Activated CD8-positive, alpha-beta memory T cell treated with anti-CD3 and anti-CD28 coated beads, Interleukin-2, amount 50 U/mL, for 24 hours (primary cell): ENCODE data around the gene CYFIP1.

Experiments
- DNase-seq: peaks from one replicate; pipeline ENCODE4 v3.0.0-alpha.2; 2020; ENCODE audit errors: extremely low read depth

CYFIP1 gene

DNA sequence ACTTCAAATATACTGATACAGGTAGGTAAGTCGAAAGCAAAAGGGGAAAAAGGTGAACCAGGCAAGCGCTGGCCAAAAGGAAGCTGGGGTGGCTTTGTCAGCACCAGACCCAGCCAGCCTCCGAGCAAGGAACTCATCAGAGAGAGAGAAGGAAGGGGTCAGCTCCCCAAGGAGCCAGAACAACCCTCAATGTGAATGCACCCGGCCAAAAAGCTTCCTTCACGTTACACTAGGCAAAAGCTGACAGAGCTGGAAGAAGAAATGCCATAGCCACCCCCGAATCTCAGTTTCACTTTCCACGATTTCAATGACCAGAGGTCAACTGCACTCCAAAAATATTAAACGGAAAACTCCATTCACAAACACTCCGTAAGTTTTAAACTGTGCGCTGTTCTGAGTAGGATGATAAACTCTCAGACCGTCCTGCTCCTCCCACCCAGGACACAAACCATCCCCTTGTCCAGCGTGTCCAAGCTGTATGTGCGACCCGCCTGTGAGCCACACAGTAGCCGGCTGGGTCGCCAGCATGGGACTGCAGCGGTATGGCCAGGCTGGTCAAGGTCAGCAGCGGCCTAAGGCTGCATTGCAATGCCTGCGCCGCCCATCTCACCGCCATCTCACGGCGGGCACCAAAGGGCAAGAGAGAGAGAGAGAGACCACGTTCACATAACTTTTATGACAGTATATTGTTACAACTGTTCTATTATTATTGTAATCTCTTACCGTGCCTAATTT, 29.7 kb downstream of the CYFIP1 start:
- no peak for DNase-seq

DNA sequence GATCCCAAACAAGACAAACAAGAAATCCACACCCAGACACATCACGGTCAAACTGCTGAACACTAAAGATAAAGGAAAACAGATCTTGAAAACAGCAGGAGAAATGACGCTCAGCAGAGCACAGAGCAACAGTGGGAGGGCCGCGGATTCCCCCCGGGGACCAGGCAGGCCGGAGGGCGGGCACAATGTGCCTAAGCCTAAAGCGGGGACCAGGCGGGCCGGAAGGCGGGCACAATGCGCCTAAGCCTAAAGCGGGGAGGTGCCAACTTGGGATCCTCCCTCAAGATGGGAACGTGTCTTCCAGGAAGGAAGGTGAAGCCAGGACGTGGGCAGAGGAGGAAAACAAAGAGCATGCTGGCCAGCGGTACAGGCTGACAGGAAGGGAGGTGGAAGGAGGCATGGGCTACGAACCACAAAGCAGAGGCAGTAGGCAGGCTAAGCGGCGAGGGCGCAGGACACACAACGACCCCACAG, 31.1 kb downstream of the CYFIP1 start:
- no peak for DNase-seq

DNA sequence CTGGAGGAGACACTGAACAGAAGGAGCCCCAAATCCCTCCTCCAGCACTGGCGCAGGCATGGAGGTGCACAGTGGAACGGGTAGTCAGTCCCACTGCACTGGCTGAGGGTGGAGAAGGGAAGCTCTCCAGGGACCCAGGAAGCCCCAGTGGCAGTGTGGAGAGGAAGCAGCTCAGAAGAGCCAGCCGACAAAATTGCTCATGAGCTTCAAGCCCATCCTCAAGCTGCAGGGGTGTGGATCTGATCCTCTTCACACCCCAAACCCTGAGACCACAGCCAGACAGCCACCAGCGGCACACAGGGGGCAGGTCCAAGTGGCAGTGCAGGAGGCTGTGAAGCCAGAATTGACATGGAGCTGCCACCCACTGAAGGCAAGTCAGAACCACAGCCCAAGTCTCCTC, 32.1 kb downstream of the CYFIP1 start:
- no peak for DNase-seq

DNA sequence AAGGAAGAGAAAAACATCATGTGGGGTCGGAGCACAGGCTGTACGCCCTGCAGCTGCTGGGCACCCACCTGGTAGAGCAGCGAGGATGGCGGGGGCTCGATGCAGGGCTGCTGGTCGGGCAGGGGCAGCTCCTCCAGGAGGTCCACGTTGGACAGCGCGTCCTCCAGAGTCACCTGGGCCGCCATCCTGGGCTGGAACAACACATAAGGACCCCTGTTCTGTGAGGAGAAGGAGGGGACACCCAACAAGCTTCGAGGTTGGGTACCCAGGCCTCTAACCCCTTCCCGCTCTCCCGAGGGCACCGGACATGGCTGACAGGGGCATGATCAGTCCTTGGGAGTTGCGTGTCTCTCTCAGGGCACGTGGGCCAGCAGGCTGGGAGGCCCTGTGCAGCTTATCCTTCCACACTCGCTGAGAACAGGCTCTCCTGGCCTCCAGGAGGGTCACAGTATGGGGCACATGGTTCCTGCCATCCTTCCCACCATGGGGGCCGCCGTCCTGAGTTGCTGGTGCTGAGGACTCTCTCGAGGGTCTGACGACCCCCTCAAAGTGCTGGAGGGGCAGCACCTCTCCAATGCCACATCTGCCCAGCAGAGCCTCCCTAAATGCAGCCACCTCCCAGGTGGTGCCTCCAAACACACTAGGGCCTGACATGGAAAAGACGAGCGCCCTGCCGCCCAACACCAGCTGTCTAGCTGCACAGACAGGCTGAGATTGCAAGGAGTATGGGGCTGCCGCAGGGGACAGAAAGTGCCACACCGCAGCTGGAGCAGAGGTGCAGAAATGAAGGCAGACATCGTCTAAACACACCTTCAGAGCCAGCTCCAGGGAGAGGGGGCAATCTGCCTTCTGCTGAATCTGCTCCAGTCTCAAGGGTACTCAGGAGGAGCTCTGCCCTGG, 32.8 kb downstream of the CYFIP1 start:
- DNase-seq, result no peak

DNA sequence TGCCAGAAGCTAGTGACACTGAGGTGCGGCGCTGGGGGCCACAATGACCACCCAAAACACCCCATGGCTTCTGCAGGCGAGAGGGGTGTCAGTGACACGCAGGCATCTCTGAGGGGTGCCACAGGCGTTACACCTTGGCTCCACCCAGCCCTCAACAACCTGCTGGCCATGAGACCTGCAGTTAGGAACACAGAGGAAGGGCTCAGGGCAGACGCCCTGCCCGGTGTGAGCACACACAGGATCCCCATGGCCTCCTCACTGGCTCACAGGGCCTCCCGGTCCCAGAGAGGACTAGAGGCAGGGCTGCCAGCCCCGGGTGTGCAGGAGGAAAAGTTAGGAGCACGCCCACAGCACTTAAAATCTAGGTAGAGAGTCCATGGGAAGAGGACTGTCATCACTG, 35.1 kb downstream of the CYFIP1 start:
- DNase-seq, result no peak

DNA sequence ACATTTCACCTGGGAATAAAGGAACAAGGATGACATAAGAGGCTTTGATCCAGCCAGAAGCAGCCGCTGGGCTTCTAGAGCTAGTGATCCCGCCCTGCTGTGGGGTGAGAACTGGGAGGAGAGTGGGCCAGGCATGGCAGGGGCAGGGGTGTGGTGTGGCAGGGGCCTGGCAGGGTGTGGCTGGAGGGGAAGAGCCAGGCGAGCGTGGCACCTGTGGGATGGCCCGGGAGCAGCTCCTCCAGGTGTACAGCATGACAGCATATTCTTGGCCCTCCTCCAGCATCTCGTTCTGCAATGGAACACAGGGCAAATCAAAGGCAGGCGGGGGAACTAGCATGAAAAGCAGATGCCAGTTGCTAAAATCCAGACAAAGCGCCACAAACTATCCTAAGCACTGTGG, 35.5 kb downstream of the CYFIP1 start:
- DNase-seq, result no peak

DNA sequence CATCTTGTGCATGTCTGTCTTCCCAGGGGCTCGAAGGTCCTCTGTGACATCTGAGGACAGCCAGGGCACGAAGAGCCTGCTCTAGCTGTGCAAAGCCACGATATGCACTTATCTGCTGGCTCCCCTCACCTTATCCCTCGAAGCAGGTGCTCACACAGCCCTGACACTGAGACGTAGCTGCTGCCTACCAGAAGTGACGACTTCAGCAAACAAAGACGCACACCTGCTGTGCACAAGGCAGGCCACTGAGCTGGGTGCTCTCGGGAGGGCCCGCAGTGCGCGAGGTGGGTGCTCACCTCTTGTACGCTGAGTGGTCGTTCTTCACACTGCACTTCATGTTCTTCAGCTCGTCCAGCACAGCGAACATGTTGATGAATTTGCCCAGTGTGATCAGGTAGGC, 37.3 kb downstream of the CYFIP1 start:
- DNase-seq, result no peak

DNA sequence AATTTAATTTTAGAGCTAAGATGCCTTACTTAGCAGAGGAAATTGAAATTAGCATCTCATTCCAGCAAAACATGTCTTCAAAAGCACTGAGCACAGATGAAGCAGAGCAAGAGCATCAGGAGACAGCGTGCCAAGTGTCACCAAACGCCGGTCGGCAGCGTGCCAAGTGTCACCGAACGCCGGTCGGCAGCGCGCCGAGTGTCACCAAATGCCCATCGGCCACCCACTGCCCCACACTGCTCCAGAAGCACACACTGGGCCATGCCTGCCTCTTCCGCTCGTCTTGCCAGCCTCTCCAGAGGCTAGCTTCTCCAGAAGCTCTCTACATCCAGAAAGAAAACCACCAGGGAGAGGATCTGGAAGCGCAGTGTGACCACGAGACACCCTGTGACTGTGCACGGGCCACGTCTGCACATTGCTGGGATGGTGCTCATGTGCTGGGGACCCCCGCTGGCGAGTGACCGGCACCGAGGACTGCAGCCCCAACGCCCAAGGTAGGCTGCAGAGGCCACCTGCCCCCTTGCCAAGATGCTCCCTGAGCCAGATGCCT, 37.8 kb downstream of the CYFIP1 start:
- no peak for DNase-seq

DNA sequence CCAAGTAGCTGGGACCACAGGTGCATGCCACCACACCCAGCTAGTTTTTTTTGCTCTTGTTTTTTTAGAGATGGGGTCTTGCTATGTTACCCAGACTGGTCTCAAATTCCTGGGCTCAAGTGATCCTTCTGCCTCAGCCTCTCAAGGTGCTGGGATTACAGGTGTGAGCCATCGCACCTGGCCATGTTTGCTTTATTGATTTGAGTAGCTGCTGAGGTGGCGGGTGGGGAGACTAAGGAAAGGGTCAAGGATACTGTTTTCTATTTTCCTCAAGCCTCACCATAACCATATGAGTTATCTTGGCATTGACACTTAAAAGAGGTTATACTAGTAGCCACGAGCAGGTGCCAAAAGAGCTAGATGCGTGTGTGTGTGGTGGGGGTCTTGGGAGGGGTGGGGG, 39.0 kb downstream of the CYFIP1 start:
- DNase-seq, result no peak

DNA sequence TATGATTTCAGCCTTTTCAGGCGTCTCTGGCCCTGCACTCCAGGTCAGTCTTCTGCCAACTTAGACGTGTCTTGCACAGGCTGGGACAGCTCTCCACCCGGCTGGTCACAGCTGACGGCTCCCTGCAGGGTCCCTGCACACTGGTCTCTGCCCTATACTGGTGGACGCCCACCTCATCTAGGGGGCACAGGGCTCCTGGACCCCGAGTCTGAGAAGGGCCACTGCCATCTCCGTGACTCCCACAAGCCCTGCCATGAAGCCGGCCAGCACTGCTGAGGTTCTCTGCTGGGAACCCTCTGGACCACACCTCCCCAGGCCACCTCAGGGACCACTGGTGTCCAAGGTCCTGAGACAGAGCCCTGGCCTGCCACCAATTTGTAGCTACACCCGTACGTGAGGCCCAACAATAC, 40.5 kb downstream of the CYFIP1 start:
- no peak for DNase-seq

DNA sequence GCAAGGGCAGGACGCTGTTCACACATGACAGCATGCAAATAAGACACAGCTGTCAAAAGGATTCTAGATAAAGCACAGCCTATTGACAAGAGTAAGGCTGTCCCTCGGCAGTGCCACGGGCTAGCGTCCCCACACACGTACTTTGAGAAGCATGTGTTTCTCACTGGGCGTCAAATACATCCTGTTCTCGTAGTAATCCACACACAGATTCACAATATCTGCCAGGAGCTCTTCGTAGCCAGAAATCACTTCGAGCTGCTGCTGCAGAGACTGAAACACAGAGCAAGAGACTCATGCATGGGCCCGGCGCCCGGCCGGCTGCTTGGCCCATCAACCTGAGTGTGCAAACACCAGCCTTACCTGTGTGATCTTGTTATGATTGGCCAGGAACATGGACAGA, 41.1 kb downstream of the CYFIP1 start:
- DNase-seq, result no peak

DNA sequence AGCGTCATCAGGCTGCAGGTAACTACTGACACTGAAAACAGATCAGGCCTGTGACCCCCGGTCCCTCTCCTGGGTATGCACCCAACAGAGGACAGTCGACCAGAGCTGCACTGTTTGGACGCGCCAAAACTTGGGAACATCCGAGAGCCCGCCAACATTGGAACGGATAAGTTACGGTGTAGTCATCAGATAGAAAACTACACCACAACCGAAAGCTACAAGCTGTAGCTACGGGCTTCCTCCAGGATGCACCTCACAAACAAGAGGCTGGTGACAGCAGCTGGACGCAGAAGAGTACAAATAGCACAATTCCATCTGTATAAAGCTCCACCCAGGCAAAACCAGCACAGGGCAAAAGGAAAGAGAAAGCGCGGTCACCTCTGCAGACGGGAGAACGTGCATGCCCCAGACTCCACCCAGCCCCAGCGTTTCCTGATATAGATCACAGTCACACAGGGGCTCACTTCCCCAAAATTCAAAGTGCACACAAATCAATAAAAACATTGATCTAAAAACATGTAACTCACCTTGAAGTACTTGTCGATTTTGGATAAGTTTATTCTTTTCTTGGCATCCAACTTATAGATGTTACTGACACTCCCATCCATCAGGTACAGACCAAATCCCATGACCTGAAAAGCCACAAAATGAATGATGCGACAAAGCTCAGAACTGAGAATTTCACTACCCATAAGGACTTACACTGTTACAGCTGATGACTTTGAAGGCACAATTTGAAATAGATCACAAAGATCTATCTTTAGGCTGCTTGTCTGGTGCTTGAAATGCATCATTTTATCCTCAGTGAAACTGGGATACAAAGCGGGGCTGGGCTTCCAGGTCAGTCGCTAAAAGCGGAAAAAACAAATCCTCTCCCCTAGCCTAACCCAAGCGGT, 43.3 kb downstream of the CYFIP1 start:
- DNase-seq, result no peak

DNA sequence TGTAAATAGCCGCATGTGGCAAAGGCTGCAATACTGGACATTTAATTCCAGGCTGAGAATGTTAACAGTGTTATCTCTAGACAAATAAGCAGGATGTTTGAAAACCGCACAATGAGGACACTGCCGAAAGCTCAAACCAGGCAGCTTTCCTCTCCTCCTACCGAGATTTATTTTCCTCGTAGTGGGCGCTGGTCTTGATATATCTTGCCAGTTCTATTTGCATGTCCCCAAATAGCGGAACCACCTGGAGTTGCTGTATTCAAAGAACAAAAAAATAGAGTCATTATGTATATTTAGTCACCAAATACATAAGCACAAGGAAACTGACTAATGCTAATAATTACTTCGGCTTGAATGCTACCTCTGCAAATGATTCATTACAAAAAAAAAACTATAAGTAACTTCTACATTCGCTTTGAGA, 46.5 kb downstream of the CYFIP1 start:
- DNase-seq, result no peak

DNA sequence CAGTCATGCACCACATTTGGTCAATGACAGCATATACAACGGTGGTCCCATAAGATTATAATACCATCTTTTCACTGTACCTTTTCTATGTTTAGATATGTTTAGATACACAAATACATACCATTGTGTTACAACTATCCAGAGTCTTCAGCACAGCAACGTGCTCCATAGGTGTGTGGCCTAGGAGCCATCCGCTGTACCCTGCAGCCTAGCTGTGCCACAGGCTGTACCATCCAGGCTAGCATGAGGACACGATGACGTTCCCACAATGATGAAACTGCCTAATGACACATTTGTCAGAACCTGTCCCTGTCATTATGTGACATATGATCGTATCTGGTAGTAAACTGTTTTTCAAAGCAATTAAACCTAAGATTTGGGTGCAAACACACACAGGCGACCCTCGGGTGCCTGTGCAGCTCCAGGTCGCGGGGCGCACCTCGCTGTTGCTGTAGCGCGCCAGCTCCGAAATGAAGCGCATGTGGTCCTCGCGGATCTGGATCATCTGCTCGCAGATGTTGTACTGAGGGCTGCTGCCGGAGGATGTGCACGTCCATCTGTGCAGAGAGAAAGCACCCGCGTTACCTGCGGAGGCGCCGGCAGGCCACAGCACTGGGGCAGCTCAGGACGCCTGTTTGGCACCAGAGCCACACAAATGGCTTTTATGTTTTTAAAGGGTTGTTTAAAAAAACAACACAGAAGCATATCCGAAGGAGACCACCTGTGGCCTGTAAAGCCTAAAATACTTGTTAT, 48.2 kb downstream of the CYFIP1 start:
- no peak for DNase-seq

DNA sequence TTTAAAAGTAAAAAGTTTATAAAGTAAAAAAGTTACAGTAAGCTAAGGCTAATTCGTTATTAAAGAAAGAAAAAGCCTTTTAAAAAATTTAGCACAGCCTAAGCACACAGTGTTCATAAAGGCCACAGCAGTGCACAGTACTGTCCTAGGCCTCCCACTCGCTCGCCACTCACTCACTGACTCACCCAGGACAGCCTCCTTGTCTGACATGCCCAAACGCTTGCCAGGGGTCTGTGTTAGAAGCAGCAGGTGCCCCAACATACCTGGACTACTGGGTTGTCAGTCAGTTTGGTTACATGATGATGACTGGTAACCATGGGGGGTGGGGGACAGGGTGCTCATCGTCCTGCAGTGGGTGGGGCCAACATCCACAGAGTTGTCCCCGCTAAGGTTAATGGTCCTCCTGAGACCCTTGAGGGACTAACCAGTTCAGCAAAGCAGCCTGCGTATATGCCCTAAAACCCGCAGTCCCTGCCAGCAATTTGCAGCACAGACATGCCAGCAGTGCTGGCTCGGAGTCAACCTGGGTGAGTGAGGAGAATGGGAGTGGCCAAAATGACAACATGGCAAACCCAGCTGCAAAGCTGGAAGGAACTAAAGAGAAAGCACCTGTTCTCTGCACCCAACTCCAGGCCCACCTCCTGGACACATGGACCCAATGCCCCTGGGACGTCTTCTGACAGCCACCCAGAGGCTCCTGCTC, 49.2 kb downstream of the CYFIP1 start:
- no peak for DNase-seq

DNA sequence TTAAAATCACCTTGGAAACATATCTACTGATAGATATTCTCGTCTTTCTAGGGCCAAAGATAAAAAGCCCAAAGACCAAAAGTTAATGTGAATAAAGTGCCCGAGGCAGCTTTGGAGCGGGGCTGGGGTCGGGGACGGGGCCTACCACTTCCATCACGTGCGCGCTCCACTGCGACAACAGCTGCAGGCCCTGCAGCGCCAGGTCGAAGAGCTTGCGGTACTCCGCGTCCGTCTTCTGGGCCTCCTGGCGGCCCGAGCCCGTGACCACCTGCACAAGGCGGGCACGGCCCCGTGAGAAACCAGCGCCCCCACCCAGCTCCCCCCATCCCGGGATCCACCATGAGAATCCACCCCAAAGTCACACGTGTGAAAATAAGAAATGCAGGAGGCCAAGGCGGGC, 52.4 kb downstream of the CYFIP1 start:
- no peak for DNase-seq

DNA sequence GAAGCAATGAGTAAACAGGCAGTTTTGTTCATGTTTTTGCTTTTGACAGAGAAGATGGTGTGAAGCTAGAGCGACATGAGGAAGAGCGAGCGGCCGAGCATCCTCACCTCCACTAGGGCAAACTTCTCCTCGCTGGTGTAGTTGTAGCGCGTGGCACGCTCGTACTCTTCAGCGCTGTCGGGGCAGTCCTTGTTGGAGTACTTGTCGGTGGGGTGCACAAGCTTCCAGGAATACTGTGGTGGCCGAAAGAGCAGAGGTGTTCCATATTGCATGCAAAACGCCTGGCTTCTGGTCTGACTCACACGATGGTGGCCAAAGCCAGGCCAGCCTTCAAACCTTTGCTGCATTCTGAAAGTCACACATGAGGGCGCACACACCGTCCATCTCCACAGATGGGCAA, 54.3 kb downstream of the CYFIP1 start:
- no peak for DNase-seq

DNA sequence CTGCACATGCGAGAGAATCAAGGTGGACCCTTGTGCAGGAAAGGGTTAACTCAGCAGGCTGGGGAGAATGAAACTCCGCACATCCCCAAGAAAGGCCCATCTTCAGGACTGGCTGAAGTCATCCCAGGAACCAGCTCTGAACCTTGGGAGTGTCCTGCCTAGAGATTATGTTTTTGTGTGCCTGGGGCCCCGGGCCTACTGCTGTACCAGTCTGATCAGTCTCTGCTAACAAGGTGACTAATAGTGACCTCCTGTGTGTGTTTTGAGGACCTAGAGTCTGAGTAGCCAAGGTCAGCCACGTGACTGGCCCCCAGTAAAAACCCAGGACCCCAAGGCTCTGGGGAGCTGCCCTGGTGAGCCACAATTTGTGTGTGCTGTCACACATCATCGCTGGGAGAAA, 58.2 kb downstream of the CYFIP1 start:
- no peak for DNase-seq

DNA sequence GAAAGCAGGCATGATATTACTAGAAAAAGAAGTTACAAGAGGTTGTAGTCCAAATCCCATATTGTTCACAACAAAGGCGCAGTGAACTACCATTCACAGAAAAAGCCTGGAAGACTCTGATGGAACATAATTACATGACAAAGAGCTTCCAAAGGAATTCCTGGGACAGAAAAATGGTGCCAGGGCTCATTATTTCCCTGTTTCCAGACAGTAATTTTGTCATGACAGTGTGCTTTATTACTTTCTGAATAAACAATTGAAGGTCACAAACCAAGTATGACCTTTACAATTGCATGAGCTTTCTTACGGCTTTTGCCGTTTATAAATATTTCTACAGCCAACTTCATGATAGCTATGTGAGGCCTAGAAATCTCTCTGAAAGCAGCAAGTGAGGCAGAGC, 61.0 kb downstream of the CYFIP1 start:
- DNase-seq, result no peak

DNA sequence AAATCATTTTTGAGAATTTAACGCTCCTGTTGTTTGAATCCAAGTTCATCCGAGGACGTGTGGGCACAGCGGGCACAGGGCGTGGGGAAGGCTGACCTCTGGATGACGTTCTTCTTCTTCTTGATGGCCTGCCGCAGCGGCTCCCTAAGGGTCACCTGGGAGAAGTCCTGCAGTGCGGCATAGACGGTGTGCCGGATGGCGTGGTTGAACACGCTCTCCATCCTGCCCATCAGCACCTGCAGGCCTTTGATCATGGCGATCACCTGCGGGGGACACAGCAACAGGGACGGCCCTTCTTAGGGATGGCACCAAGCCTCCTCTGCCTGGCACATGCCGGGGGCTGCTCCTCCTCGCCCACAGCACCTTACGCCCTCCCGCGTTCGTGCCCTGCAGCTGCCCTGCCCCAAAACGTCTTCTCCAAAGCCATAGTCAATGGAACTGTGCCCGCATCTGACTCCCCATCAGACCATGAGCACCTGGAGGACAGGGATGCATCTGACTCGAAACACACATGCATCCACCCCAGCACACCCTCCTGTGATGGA, 61.5 kb downstream of the CYFIP1 start:
- DNase-seq, result no peak
